Lower leg skin (tissue), 3 donors: ENCODE data around the gene TMTC2.

Source experiments
- POLR2A ChIP-seq, 2 donors: fragments of 450-650 bp; IDR thresholded peaks; one replicate each; pipeline ENCODE4 v1.6.1; 2016 to 2017; ENCODE audit warnings: antibody characterized with exemption in 2 of 2, mild to moderate bottlenecking in 1 of 2, moderate library complexity in 1 of 2
- TF ChIP-seq, protein P1 (sequence below), 3 donors: fragments of 450-650 bp; IDR thresholded peaks; one replicate each; pipeline ENCODE4 v1.5.1; 2016; ENCODE audit warnings: antibody characterized with exemption in 3 of 3, mild to moderate bottlenecking in 3 of 3, moderate library complexity in 2 of 3

DNA sequence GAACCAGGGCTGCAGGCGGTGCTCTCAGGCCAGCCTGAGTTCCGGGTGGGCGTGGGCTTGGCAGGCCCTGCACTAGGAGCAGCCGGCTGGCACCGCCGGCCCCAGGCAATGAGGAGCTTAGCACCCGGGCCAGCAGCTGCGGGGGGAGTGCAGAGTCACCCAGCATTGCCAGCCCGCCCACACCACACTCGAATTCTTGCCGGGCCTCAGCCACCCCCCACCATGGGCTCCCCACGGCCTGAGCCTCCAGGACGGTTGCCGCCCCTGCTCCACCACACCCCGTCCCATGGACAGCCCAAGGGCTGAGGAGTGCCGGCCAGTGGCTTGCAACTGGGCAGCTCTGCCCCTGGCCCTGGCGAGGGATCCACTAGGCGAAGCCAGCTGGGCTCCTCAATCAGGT lies 453.4 kb downstream of the TMTC2 start:
- TF ChIP-seq POLR2A (IDR thresholded peaks at IDR 0.05): no peak
- TF ChIP-seq, protein P1, sequence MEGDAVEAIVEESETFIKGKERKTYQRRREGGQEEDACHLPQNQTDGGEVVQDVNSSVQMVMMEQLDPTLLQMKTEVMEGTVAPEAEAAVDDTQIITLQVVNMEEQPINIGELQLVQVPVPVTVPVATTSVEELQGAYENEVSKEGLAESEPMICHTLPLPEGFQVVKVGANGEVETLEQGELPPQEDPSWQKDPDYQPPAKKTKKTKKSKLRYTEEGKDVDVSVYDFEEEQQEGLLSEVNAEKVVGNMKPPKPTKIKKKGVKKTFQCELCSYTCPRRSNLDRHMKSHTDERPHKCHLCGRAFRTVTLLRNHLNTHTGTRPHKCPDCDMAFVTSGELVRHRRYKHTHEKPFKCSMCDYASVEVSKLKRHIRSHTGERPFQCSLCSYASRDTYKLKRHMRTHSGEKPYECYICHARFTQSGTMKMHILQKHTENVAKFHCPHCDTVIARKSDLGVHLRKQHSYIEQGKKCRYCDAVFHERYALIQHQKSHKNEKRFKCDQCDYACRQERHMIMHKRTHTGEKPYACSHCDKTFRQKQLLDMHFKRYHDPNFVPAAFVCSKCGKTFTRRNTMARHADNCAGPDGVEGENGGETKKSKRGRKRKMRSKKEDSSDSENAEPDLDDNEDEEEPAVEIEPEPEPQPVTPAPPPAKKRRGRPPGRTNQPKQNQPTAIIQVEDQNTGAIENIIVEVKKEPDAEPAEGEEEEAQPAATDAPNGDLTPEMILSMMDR (IDR thresholded peaks at IDR 0.05): no peak
